HCT116 (cell line): ENCODE measurements around the gene CERT1. TPM values are rescaled to one million over a fixed set of nuclear protein-coding genes. Genes with fewer than 3 reads are reported as not detected.

Experiments used
- ATAC-seq: fragments of 200-7000 bp; cut with Tn5 transposase; 2 replicates; pipeline ENCODE4 v1.9.1; 2020; ENCODE audit warnings: mild to moderate bottlenecking, moderate library complexity
- BruUV-seq: library from RNA; stranded (reverse); fragments of 400-500 nt; replicated peaks from 2 replicates; lab custom pipeline; 2021; lab: Mats Ljungman, UMichigan
- CTCF ChIA-PET: fragments of 300-600 bp; sonication (Branson Sonifier 250); formaldehyde crosslinking; loops from one replicate; lab custom pipeline; 2021; ENCODE audit warnings: antibody characterized with exemption; lab: Charles Lee
- POLR2A ChIA-PET: fragments of 300-600, 350-600 bp; sonication (Branson Sonifier 250); formaldehyde crosslinking; loops from one replicate; lab custom pipeline; 2021; ENCODE audit warnings: antibody characterized with exemption; lab: Charles Lee
- RAD21 ChIA-PET, 2 experiments: fragments of 300-600 bp; sonication (Branson Sonifier 250); formaldehyde crosslinking; loops; one replicate each; lab custom pipeline; 2023; ENCODE audit warnings: low total read pairs in 2 of 2; ENCODE audit not compliant: uncharacterized antibody in 2 of 2, unreplicated experiment in 2 of 2, low non-redundant PET in 1 of 2; lab: Charles Lee
- DNase-seq: peaks from one replicate; pipeline ENCODE4 v3.0.0-alpha.2; 2010; ENCODE audit warnings: low read depth, low spot score
- H2AFZ ChIP-seq: fragments of 200-600 bp; shearing (Covaris generic), sonication (generic); 2 replicates; pipeline ENCODE4 v1.6.1; 2017; ENCODE audit warnings: low read depth, mixed run types, mixed read lengths, antibody characterized with exemption, low read length; ENCODE audit not compliant: poor library complexity, severe bottlenecking
- H3K27ac ChIP-seq: 2 replicates; pipeline ENCODE4 v1.5.1; 2012; ENCODE audit warnings: low read depth, low read length
- H3K27me3 ChIP-seq: fragments of 200-600 bp; sonication (generic); 2 replicates; pipeline ENCODE4 v1.6.1; 2016; ENCODE audit warnings: mixed run types, low read length, mixed read lengths; ENCODE audit not compliant: insufficient read depth
- H3K36me3 ChIP-seq, 2 experiments: fragments of 200-500 bp in 1 of 2; fragments of 200-600 bp in 1 of 2; sonication (Bioruptor generic) in 1 of 2; sonication (generic) in 1 of 2; 2 replicates each; pipeline versions ENCODE4 v1.5.1 to v1.6.1; 2014 to 2016; ENCODE audit warnings: low read length in 2 of 2, inconsistent platforms in 1 of 2, mixed read lengths in 1 of 2, mixed run types in 1 of 2; ENCODE audit not compliant: insufficient read depth in 2 of 2, control insufficient read depth in 1 of 2
- H3K4me1 ChIP-seq, 2 experiments: fragments of 200-600 bp in 1 of 2; sonication (generic) in 1 of 2; 2 replicates each; pipeline versions ENCODE4 v1.5.1 to v1.6.1; 2012 to 2017; ENCODE audit warnings: low read length in 2 of 2, inconsistent platforms in 1 of 2, mild to moderate bottlenecking in 1 of 2, mixed read lengths in 1 of 2, mixed run types in 1 of 2, moderate library complexity in 1 of 2; ENCODE audit not compliant: insufficient read depth in 2 of 2, control insufficient read depth in 1 of 2
- H3K4me2 ChIP-seq: fragments of 200-600 bp; sonication (generic); 2 replicates; pipeline ENCODE4 v1.6.1; 2017; ENCODE audit warnings: mixed run types, low read length, mixed read lengths
- H3K4me3 ChIP-seq, 2 experiments: fragments of 200-600 bp in 1 of 2; sonication (generic) in 1 of 2; replicated peaks in 1 of 2; 2 replicates each; pipeline ENCODE4 v1.5.1; 2011 to 2016; ENCODE audit warnings: low read length in 2 of 2, control low read depth in 1 of 2, low read depth in 1 of 2, mild to moderate bottlenecking in 1 of 2, mixed read lengths in 1 of 2, mixed run types in 1 of 2
- H3K79me2 ChIP-seq: fragments of 200-600 bp; sonication (generic); 2 replicates; pipeline ENCODE4 v1.6.1; 2017; ENCODE audit warnings: mild to moderate bottlenecking, mixed run types, low read length, moderate library complexity, mixed read lengths; ENCODE audit not compliant: insufficient read depth
- H3K9ac ChIP-seq: fragments of 200-600 bp; sonication (generic); 2 replicates; pipeline ENCODE4 v1.6.1; 2016; ENCODE audit warnings: low read length, mixed read lengths
- H3K9me2 ChIP-seq: fragments of 200-600 bp; sonication (generic), shearing (Covaris generic); 2 replicates; pipeline ENCODE4 v1.6.1; 2017; ENCODE audit warnings: mixed run types, mild to moderate bottlenecking, moderate library complexity; ENCODE audit not compliant: insufficient read depth
- H3K9me3 ChIP-seq, 2 experiments: fragments of 200-500 bp in 1 of 2; fragments of 200-600 bp in 1 of 2; sonication (Bioruptor generic) in 1 of 2; sonication (generic) in 1 of 2; 2 replicates each; pipeline ENCODE4 v1.6.1; 2014 to 2017; ENCODE audit warnings: low read length in 2 of 2, mixed read lengths in 2 of 2, inconsistent platforms in 1 of 2, low read depth in 1 of 2, mild to moderate bottlenecking in 1 of 2, mixed run types in 1 of 2, moderate library complexity in 1 of 2; ENCODE audit not compliant: control insufficient read depth in 1 of 2, insufficient read depth in 1 of 2
- H4K20me1 ChIP-seq: fragments of 200-600 bp; sonication (generic), shearing (Covaris generic); 2 replicates; pipeline ENCODE4 v1.6.1; 2017; ENCODE audit warnings: mixed run types, mild to moderate bottlenecking, moderate library complexity; ENCODE audit not compliant: insufficient read depth
- ATF3 ChIP-seq: IDR thresholded peaks from 2 replicates; pipeline ENCODE4 v1.6.1; 2012
- CTCF ChIP-seq, 3 experiments: fragments of 200-600 bp in 1 of 3; sonication (generic) in 1 of 3; IDR thresholded peaks in 2 of 3; conservative IDR thresholded peaks in 1 of 3; 2 replicates each; pipeline ENCODE4 v1.5.1; 2012 to 2017; ENCODE audit warnings: low read depth in 2 of 3, low read length in 2 of 3, antibody characterized with exemption in 1 of 3, borderline replicate concordance in 1 of 3, control low read depth in 1 of 3, mild to moderate bottlenecking in 1 of 3, mixed read lengths in 1 of 3, mixed run types in 1 of 3, moderate library complexity in 1 of 3; ENCODE audit not compliant: insufficient read depth in 1 of 3
- YY1 ChIP-seq: IDR thresholded peaks from 2 replicates; pipeline ENCODE4 v1.6.1; 2011; ENCODE audit warnings: low read length, low read depth, moderate library complexity, mild to moderate bottlenecking; ENCODE audit not compliant: insufficient replicate concordance; ENCODE audit errors: extremely low read depth
- intact Hi-C: fragments of 100-400 bp; cut with micrococcal nuclease; formaldehyde crosslinking; loops from 2 replicates; pipeline ENCODE4 v1.10.0; 2022
- total RNA-seq: library from RNA; stranded (reverse); gene quantifications from one replicate; pipeline ENCODE4 v1.2.1, GENCODE V29; 2021; ENCODE audit not compliant: unreplicated experiment

CERT1 gene
- total RNA-seq, 1 experiment from 2014 or later: 22.8 TPM

- Histone ChIP-seq H3K4me3 (no peak overlapping the region), H3K27me3 (no peaks in the 10 kb centered on the region), H4K20me1 (no peaks in the 10 kb centered on the region), H3K4me1 (peaks cover 0 to 12% of the 10 kb centered on the region in 2 experiments; a peak in 3 of 4 replicates), H3K9me3 (no peaks in the 10 kb centered on the region), H2AFZ (peak overlapping the region; percentile 0), H3K79me2 (no peaks in the 10 kb centered on the region), H3K4me2 (no peak overlapping the region), H3K9ac (no peak overlapping the region), H3K36me3 (no peaks in the 10 kb centered on the region), H3K27ac (no peak overlapping the region), H3K9me2 (no peaks in the 10 kb centered on the region)
- no peak for DNase-seq
- TF ChIP-seq YY1 (no peak), ATF3 (no peak), CTCF (IDR thresholded peaks at IDR 0.05 in 2 of 3, conservative IDR thresholded peaks at IDR 0.05 in 1 of 3; ENCODE audit: borderline replicate concordance in 1 of 3, insufficient read depth in 1 of 3, low read depth in 2 of 3, low read length in 2 of 3) (peak in 2 of 3 experiments; percentile 21 to 30; a peak in 3 of 6 replicates)
- no peak for ATAC-seq
- intact Hi-C loops: no loop called here
- RAD21 ChIA-PET: interaction anchor here in 1 of 2 experiments (0.7 kb wide), 1 partner anchor 66 kb away, joined by 3 read pairs; no protein-coding TSS in a partner anchor
- CTCF ChIA-PET: interaction anchor here (1.0 kb wide), 1 partner anchor 10 kb away, joined by 4 read pairs; no protein-coding TSS in a partner anchor
- POLR2A ChIA-PET: interaction anchor here (2.0 kb wide), 1 partner anchor 10 kb away, joined by 6 read pairs; no protein-coding TSS in a partner anchor
- no TSS peak for BruUV-seq
Measured at GRCh38 chr5:75331095-75332090, 180.0 kb downstream of the CERT1 start.
